SK-N-SH (cell line): Measurements from ENCODE around the gene HABP4. TPM values are rescaled to one million over a fixed set of nuclear protein-coding genes. Genes with fewer than 3 reads are reported as not detected.

Experiments used
- CTCF ChIA-PET: fragments of 300-600, 350-600 bp; formaldehyde crosslinking; extraction: SDS; loops from one replicate; lab custom pipeline; 2021; lab: Yijun Ruan, JAX
- POLR2A ChIA-PET: fragments of 350-600 bp; sonication (Branson Sonifier 250); formaldehyde crosslinking; extraction: SDS; loops from one replicate; lab custom pipeline; 2020; ENCODE audit warnings: antibody characterized with exemption, inconsistent platforms; lab: Yijun Ruan, JAX
- DNase-seq: peaks from one replicate; pipeline ENCODE4 v3.0.0; 2012
- H2AFZ ChIP-seq: fragments of 200-600 bp; sonication (generic); 2 replicates; pipeline ENCODE4 v1.8.1; 2016; ENCODE audit warnings: antibody characterized with exemption, mild to moderate bottlenecking, low read depth
- H3F3A ChIP-seq: fragments of 200-600 bp; sonication (generic); replicated peaks from 2 replicates; pipeline ENCODE3; 2016; ENCODE audit warnings: antibody characterized with exemption, mild to moderate bottlenecking; ENCODE audit not compliant: insufficient read depth
- H3K27ac ChIP-seq, 2 experiments: fragments of 200-500 bp in 1 of 2; fragments of 200-600 bp in 1 of 2; sonication (Bioruptor generic) in 1 of 2; sonication (generic), shearing (Covaris generic) in 1 of 2; 2 replicates each; pipeline versions ENCODE4 v1.5.1 to v1.6.1; 2014 to 2016; ENCODE audit warnings: low read depth in 2 of 2, inconsistent platforms in 1 of 2, low read length in 1 of 2, mild to moderate bottlenecking in 1 of 2, mixed read lengths in 1 of 2
- H3K27me3 ChIP-seq: fragments of 200-600 bp; sonication (generic), shearing (Covaris generic); 2 replicates; pipeline ENCODE4 v1.6.1; 2016; ENCODE audit warnings: mixed run types; ENCODE audit not compliant: insufficient read depth
- H3K36me3 ChIP-seq, 2 experiments: fragments of 200-500 bp in 1 of 2; fragments of 200-600 bp in 1 of 2; sonication (Bioruptor generic) in 1 of 2; sonication (generic) in 1 of 2; replicated peaks in 1 of 2; 2 replicates each; pipeline versions ENCODE3 to v1.5.1; 2014 to 2016; ENCODE audit warnings: low read length in 1 of 2, mild to moderate bottlenecking in 1 of 2; ENCODE audit not compliant: insufficient read depth in 2 of 2, control insufficient read depth in 1 of 2
- H3K4me1 ChIP-seq, 2 experiments: fragments of 200-500 bp in 1 of 2; fragments of 200-600 bp in 1 of 2; sonication (Bioruptor generic) in 1 of 2; sonication (generic), shearing (Covaris generic) in 1 of 2; 2 replicates each; pipeline versions ENCODE4 v1.5.1 to v1.6.1; 2014 to 2016; ENCODE audit warnings: low read depth in 1 of 2, low read length in 1 of 2, mixed run types in 1 of 2; ENCODE audit not compliant: insufficient read depth in 2 of 2, control insufficient read depth in 1 of 2
- H3K4me2 ChIP-seq: fragments of 200-600 bp; sonication (generic), shearing (Covaris generic); 2 replicates; pipeline ENCODE4 v1.6.1; 2017; ENCODE audit warnings: mixed run types
- H3K4me3 ChIP-seq, 2 experiments: fragments of 200-500 bp in 1 of 2; fragments of 200-600 bp in 1 of 2; sonication (Bioruptor generic) in 1 of 2; sonication (generic), shearing (Covaris generic) in 1 of 2; 2 replicates each; pipeline versions ENCODE4 v1.5.1 to v1.8.1; 2014 to 2016; ENCODE audit warnings: low read depth in 2 of 2, inconsistent platforms in 1 of 2, low read length in 1 of 2, mild to moderate bottlenecking in 1 of 2, mixed read lengths in 1 of 2, moderate library complexity in 1 of 2
- H3K79me2 ChIP-seq: fragments of 200-600 bp; sonication (generic); 2 replicates; pipeline ENCODE4 v1.8.1; 2017; ENCODE audit warnings: mild to moderate bottlenecking; ENCODE audit not compliant: insufficient read depth
- H3K9ac ChIP-seq: fragments of 200-600 bp; sonication (generic); 2 replicates; pipeline ENCODE4 v1.6.1; 2017; ENCODE audit warnings: mixed run types
- H3K9me2 ChIP-seq: fragments of 200-600 bp; sonication (generic); 2 replicates; pipeline ENCODE4 v1.6.1; 2017; ENCODE audit warnings: mixed run types
- H3K9me3 ChIP-seq: fragments of 200-600 bp; sonication (generic); 2 replicates; pipeline ENCODE4 v1.6.1; 2017; ENCODE audit warnings: mixed run types, mild to moderate bottlenecking, moderate library complexity
- H4K20me1 ChIP-seq: fragments of 200-600 bp; sonication (generic); 2 replicates; pipeline ENCODE4 v1.6.1; 2017; ENCODE audit warnings: mild to moderate bottlenecking, mixed run types; ENCODE audit not compliant: insufficient read depth
- CHD2 ChIP-seq: fragments of 150-350 bp; IDR thresholded peaks from 2 replicates; pipeline ENCODE4 v1.6.1; 2018; ENCODE audit warnings: low read length; ENCODE audit not compliant: partially characterized antibody
- CTCF ChIP-seq: fragments of 200-600 bp; sonication (generic); IDR thresholded peaks from 2 replicates; pipeline ENCODE4 v1.6.1; 2017; ENCODE audit warnings: antibody characterized with exemption, mild to moderate bottlenecking, moderate library complexity
- EZH2phosphoT487 ChIP-seq: fragments of 200-600 bp; sonication (generic); IDR thresholded peaks from 2 replicates; pipeline ENCODE4 v1.6.1; 2017; ENCODE audit warnings: low read depth, mixed run types, mild to moderate bottlenecking, antibody characterized with exemption, moderate library complexity, borderline replicate concordance
- FOXJ3 ChIP-seq: sonication (generic); formaldehyde crosslinking; IDR thresholded peaks from 2 replicates; pipeline ENCODE4 v1.5.1; 2020; ENCODE audit warnings: mild to moderate bottlenecking, missing genetic modification reagents
- FOXM1 ChIP-seq: IDR thresholded peaks from 2 replicates; pipeline ENCODE4 v1.4.0; 2012; ENCODE audit warnings: low read depth, mild to moderate bottlenecking
- MAX ChIP-seq: IDR thresholded peaks from 2 replicates; pipeline ENCODE4 v1.4.0; 2012; ENCODE audit warnings: low read depth
- NFIC ChIP-seq: IDR thresholded peaks from 2 replicates; pipeline ENCODE4 v1.4.0; 2012; ENCODE audit warnings: borderline replicate concordance
- NRF1 ChIP-seq: IDR thresholded peaks from 2 replicates; pipeline ENCODE4 v1.6.1; 2012; ENCODE audit warnings: low read depth, mild to moderate bottlenecking, low read length
- REST ChIP-seq: IDR thresholded peaks from 2 replicates; pipeline ENCODE4 v1.6.1; 2012; ENCODE audit warnings: mild to moderate bottlenecking, low read depth, low read length, moderate library complexity
- RXRA ChIP-seq: IDR thresholded peaks from 2 replicates; pipeline ENCODE4 v1.4.0; 2012; ENCODE audit warnings: low read depth, mild to moderate bottlenecking, borderline replicate concordance
- SIN3A ChIP-seq: IDR thresholded peaks from 2 replicates; pipeline ENCODE4 v1.6.1; 2012; ENCODE audit warnings: low read depth, mild to moderate bottlenecking, low read length, moderate library complexity, borderline replicate concordance
- TAF1 ChIP-seq: IDR thresholded peaks from 2 replicates; pipeline ENCODE4 v1.6.1; 2012; ENCODE audit warnings: low read depth, mild to moderate bottlenecking, low read length, moderate library complexity, borderline replicate concordance
- YY1 ChIP-seq: IDR thresholded peaks from 2 replicates; pipeline ENCODE4 v1.4.0; 2012; ENCODE audit warnings: low read depth, mild to moderate bottlenecking
- WGBS: methylation state at CpG from one replicate; pipeline ENCODE4 v1.1.6; 2017; ENCODE audit warnings: low lambda C conversion rate; 5-methylcytosine and 5-hydroxymethylcytosine counted together
- polyA plus RNA-seq, 3 experiments: library from polyadenylated mRNA; depleted of rRNA; stranded (reverse); fragments of >200 nt; gene quantifications; 2 replicates each; pipeline ENCODE4 v1.2.3, GENCODE V29; 2012

HABP4 gene
- polyA plus RNA-seq, 1 of the 3 experiments (the other 2 are of a cell fraction), result 19.0 TPM

GRCh38 chr9:96509848-96510247 lies 59.9 kb downstream of the HABP4 start:
- Histone ChIP-seq H2AFZ (no peak overlapping the region), H3K4me3 (no peak overlapping the region), H4K20me1 (no peaks in the 10 kb centered on the region), H3K9me2 (no peaks in the 10 kb centered on the region), H3K27me3 (no peaks in the 10 kb centered on the region), H3K4me2 (no peak overlapping the region), H3K9ac (no peak overlapping the region), H3K36me3 (peaks cover 2 to 7% of the 10 kb centered on the region in 2 experiments), H3F3A (peaks cover 8% of the 10 kb centered on the region), H3K79me2 (no peaks in the 10 kb centered on the region), H3K9me3 (no peaks in the 10 kb centered on the region), H3K4me1 (peaks cover 8 to 14% of the 10 kb centered on the region in 2 experiments; a peak in 2 of 4 replicates), H3K27ac (no peak overlapping the region)
- WGBS, result 84% methylated on average over 2 of the region's 2 CpGs
- ChIA-PET POLR2A (no interaction called here), CTCF (interaction anchor here (0.6 to 2.0 kb wide), 4 partner anchors 13 to 347 kb away, joined by 3 to 5 read pairs (median 4); no protein-coding TSS in a partner anchor)
- TF ChIP-seq SIN3A, result no peak
- TF ChIP-seq FOXJ3 (CRISPR knock-in tag), result no peak
- no peak for TF ChIP-seq YY1
- TF ChIP-seq CHD2, result no peak
- TF ChIP-seq TAF1, result no peak
- no peak for TF ChIP-seq NRF1
- no peak for TF ChIP-seq CTCF
- no peak for TF ChIP-seq FOXM1
- TF ChIP-seq EZH2phosphoT487, result no peak
- no peak for TF ChIP-seq REST
- no peak for TF ChIP-seq RXRA
- TF ChIP-seq MAX, result no peak
- TF ChIP-seq NFIC, result no peak
- DNase-seq, result no peak
